SK-N-SH (cell line): ENCODE data around the gene NOTCH2NLA.
"Not testable (repeated sequence)": the region's sequence is repeated elsewhere in the genome, so short reads cannot be mapped to it uniquely, and the experiment has no call there.

Experiments used
- CTCF ChIP-seq: fragments of 200-600 bp; sonication (generic); IDR thresholded peaks from 2 replicates; pipeline ENCODE4 v1.6.1; 2017; ENCODE audit warnings: antibody characterized with exemption, mild to moderate bottlenecking, moderate library complexity
- POLR2AphosphoS5 ChIP-seq: IDR thresholded peaks from 2 replicates; pipeline ENCODE4 v1.6.1; 2012; ENCODE audit warnings: low read depth, low read length
- RAD21 ChIP-seq: IDR thresholded peaks from 2 replicates; pipeline ENCODE4 v1.6.1; 2012; ENCODE audit warnings: mild to moderate bottlenecking, low read length
- RCOR1 ChIP-seq: fragments of 150-350 bp; IDR thresholded peaks from 2 replicates; pipeline ENCODE4 v1.6.1; 2017; ENCODE audit warnings: antibody characterized with exemption, low read length
- REST ChIP-seq: IDR thresholded peaks from 2 replicates; pipeline ENCODE4 v1.6.1; 2012; ENCODE audit warnings: mild to moderate bottlenecking, low read depth, low read length, moderate library complexity
- USF2 ChIP-seq: fragments of 150-350 bp; IDR thresholded peaks from 2 replicates; pipeline ENCODE4 v1.6.1; 2017; ENCODE audit warnings: antibody characterized with exemption, low read length, low read depth, borderline replicate concordance
- YY1 ChIP-seq: IDR thresholded peaks from 2 replicates; pipeline ENCODE4 v1.4.0; 2012; ENCODE audit warnings: low read depth, mild to moderate bottlenecking

GRCh38 chr1:146273194-146273593 lies 44.4 kb upstream of the NOTCH2NLA start:
- TF ChIP-seq USF2, YY1, REST, CTCF, POLR2AphosphoS5, RAD21, RCOR1: not testable (repeated sequence)
